ENCODE data around the gene OR2D2.

DNA sequence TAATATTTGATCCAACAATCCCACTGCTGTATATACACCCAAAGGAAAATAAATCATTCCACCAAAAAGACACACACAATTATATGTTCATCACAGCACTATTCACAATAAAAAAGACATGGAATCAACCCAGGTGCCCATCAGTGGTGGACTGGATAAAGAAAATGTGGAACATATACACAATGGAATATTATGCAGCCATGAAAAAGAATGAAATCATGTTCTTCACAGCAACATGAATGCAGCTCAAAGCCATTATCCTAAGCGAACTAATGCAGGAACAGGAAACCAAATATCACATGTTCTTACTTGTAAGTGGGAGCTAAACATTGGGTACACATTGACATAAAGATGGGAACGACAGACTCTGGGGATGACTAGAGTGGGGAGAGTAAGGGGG lies 27.4 kb upstream of the OR2D2 start:
- TF ChIP-seq, protein P1, sequence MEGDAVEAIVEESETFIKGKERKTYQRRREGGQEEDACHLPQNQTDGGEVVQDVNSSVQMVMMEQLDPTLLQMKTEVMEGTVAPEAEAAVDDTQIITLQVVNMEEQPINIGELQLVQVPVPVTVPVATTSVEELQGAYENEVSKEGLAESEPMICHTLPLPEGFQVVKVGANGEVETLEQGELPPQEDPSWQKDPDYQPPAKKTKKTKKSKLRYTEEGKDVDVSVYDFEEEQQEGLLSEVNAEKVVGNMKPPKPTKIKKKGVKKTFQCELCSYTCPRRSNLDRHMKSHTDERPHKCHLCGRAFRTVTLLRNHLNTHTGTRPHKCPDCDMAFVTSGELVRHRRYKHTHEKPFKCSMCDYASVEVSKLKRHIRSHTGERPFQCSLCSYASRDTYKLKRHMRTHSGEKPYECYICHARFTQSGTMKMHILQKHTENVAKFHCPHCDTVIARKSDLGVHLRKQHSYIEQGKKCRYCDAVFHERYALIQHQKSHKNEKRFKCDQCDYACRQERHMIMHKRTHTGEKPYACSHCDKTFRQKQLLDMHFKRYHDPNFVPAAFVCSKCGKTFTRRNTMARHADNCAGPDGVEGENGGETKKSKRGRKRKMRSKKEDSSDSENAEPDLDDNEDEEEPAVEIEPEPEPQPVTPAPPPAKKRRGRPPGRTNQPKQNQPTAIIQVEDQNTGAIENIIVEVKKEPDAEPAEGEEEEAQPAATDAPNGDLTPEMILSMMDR (conservative IDR thresholded peaks at IDR 0.05; ENCODE audit: low read length) = no peak
- no peak for TF ChIP-seq EZH2phosphoT487 (IDR thresholded peaks at IDR 0.05; ENCODE audit: borderline replicate concordance, low read depth, low read length)

All from OCI-LY7 (cell line).